Fibroblast of lung (primary cell): ENCODE data around the gene MAP3K4. TPM values are rescaled to one million over a fixed set of nuclear protein-coding genes. Genes with fewer than 3 reads are reported as not detected.
A peak's percentile ranks its signal among the peaks of the same experiment; 100 is the strongest.

Experiments
- DNase-seq, 2 donors: peaks; one replicate each; pipeline versions ENCODE4 v3.0.0 to v3.0.0-alpha.2; 2010; ENCODE audit warnings: low read depth in 2 of 2
- H2AFZ ChIP-seq: 2 replicates; pipeline ENCODE4 v1.5.1; 2012; ENCODE audit warnings: low read length, control low read depth, inconsistent platforms
- H3K27ac ChIP-seq: 2 replicates; pipeline ENCODE4 v1.5.1; 2011; ENCODE audit warnings: low read length, control low read depth; ENCODE audit not compliant: insufficient read depth
- H3K27me3 ChIP-seq: 2 replicates; pipeline ENCODE4 v1.5.1; 2011; ENCODE audit warnings: mild to moderate bottlenecking, low read length; ENCODE audit not compliant: control insufficient read depth, insufficient read depth
- H3K36me3 ChIP-seq: 2 replicates; pipeline ENCODE4 v1.5.1; 2011; ENCODE audit warnings: low read length; ENCODE audit not compliant: control insufficient read depth, insufficient read depth
- H3K4me1 ChIP-seq: 2 replicates; pipeline ENCODE4 v1.5.1; 2011; ENCODE audit warnings: low read length; ENCODE audit not compliant: control insufficient read depth, insufficient read depth; ENCODE audit errors: extremely low read depth
- H3K4me2 ChIP-seq: 2 replicates; pipeline ENCODE4 v1.5.1; 2011; ENCODE audit warnings: low read length, control low read depth; ENCODE audit not compliant: insufficient read depth; ENCODE audit errors: extremely low read depth
- H3K4me3 ChIP-seq, 4 experiments: fragments of 200-600 bp in 1 of 4; sonication (generic) in 1 of 4; replicated peaks in 1 of 4; 2 replicates each; pipeline ENCODE4 v1.5.1; 2011 to 2016; ENCODE audit warnings: low read length in 4 of 4, low read depth in 3 of 4, mild to moderate bottlenecking in 3 of 4, control low read depth in 2 of 4, inconsistent platforms in 1 of 4, mixed read lengths in 1 of 4; ENCODE audit not compliant: insufficient read depth in 1 of 4; ENCODE audit errors: control extremely low read depth in 1 of 4
- H3K79me2 ChIP-seq: 2 replicates; pipeline ENCODE4 v1.5.1; 2012; ENCODE audit warnings: mild to moderate bottlenecking, low read length, inconsistent platforms; ENCODE audit not compliant: control insufficient read depth, insufficient read depth
- H3K9ac ChIP-seq: 2 replicates; pipeline ENCODE4 v1.5.1; 2011; ENCODE audit warnings: mild to moderate bottlenecking, low read length, control low read depth; ENCODE audit not compliant: insufficient read depth
- H3K9me3 ChIP-seq: 2 replicates; pipeline ENCODE4 v1.5.1; 2012; ENCODE audit warnings: low read depth, low read length; ENCODE audit not compliant: control insufficient read depth, insufficient read depth
- H4K20me1 ChIP-seq: 2 replicates; pipeline ENCODE4 v1.5.1; 2011; ENCODE audit warnings: low read length; ENCODE audit not compliant: control insufficient read depth, insufficient read depth; ENCODE audit errors: extremely low read depth
- EZH2 ChIP-seq: IDR thresholded peaks from 2 replicates; pipeline ENCODE4 v1.5.1; 2012; ENCODE audit warnings: low read length, control low read depth, mild to moderate bottlenecking; ENCODE audit errors: missing control alignments
- polyA plus RNA-seq, 2 donors: library from polyadenylated mRNA; depleted of rRNA in 1 of 2; stranded (reverse) in 1 of 2; unstranded in 1 of 2; fragments of >200 nt; gene quantifications; 2 replicates each; pipeline ENCODE4 v1.2.1, GENCODE V29; 2011 to 2012; ENCODE audit warnings: missing spikeins in 1 of 2
- total RNA-seq: library from RNA; depleted of rRNA; stranded (reverse); fragments of >200 nt; gene quantifications from 2 replicates; pipeline ENCODE4 v1.2.1, GENCODE V29; 2014
- TF ChIP-seq, protein P1 (sequence below), 2 donors: IDR thresholded peaks in 1 of 2; conservative IDR thresholded peaks in 1 of 2; 1 replicate in 1 of 2; 2 replicates in 1 of 2; pipeline ENCODE4 v1.5.1; 2011 to 2012; ENCODE audit warnings: low read length in 2 of 2, control low read depth in 1 of 2, inconsistent platforms in 1 of 2, low read depth in 1 of 2, mild to moderate bottlenecking in 1 of 2

The MAP3K4 gene
- total and polyA plus RNA-seq, 2 donors (not counting 1 experiment from before 2014, with no cell fraction given) = 9.1 to 44.4 TPM

DNA sequence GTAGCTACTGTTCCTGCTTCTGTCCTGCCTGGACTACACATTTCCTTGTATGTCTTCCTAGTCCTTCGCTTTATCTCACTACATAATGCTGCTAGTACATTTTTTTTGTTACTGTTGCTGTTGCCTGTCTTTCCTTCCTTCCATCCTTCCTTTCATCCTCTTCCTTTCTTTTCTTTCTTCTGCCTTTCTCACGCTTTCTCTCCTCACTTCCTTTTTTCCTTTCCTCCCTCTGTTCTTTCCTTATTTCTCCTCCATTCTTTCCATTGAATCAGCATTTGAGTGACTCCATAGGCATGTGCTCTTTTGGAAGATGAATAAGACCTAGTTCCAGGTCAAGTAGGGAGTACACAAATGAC, 46.3 kb downstream of the MAP3K4 start:
- Histone ChIP-seq H3K27ac (peak overlapping the region; percentile 62), H3K79me2 (peaks cover 3% of the 10 kb centered on the region), H3K36me3 (no peaks in the 10 kb centered on the region), H3K4me2 (no peak overlapping the region), H3K9ac (no peak overlapping the region), H4K20me1 (no peaks in the 10 kb centered on the region), H3K9me3 (no peaks in the 10 kb centered on the region), H2AFZ (no peak overlapping the region), H3K4me1 (peaks cover 11% of the 10 kb centered on the region), H3K27me3 (no peaks in the 10 kb centered on the region), H3K4me3 (no peak overlapping the region)
- DNase-seq = no peak
- TF ChIP-seq EZH2 = no peak
- TF ChIP-seq, protein P1, sequence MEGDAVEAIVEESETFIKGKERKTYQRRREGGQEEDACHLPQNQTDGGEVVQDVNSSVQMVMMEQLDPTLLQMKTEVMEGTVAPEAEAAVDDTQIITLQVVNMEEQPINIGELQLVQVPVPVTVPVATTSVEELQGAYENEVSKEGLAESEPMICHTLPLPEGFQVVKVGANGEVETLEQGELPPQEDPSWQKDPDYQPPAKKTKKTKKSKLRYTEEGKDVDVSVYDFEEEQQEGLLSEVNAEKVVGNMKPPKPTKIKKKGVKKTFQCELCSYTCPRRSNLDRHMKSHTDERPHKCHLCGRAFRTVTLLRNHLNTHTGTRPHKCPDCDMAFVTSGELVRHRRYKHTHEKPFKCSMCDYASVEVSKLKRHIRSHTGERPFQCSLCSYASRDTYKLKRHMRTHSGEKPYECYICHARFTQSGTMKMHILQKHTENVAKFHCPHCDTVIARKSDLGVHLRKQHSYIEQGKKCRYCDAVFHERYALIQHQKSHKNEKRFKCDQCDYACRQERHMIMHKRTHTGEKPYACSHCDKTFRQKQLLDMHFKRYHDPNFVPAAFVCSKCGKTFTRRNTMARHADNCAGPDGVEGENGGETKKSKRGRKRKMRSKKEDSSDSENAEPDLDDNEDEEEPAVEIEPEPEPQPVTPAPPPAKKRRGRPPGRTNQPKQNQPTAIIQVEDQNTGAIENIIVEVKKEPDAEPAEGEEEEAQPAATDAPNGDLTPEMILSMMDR (conservative IDR thresholded peaks at IDR 0.05 in 1 of 2, IDR thresholded peaks at IDR 0.05 in 1 of 2; ENCODE audit: low read depth in 1 of 2, low read length in 2 of 2) = no peak

DNA sequence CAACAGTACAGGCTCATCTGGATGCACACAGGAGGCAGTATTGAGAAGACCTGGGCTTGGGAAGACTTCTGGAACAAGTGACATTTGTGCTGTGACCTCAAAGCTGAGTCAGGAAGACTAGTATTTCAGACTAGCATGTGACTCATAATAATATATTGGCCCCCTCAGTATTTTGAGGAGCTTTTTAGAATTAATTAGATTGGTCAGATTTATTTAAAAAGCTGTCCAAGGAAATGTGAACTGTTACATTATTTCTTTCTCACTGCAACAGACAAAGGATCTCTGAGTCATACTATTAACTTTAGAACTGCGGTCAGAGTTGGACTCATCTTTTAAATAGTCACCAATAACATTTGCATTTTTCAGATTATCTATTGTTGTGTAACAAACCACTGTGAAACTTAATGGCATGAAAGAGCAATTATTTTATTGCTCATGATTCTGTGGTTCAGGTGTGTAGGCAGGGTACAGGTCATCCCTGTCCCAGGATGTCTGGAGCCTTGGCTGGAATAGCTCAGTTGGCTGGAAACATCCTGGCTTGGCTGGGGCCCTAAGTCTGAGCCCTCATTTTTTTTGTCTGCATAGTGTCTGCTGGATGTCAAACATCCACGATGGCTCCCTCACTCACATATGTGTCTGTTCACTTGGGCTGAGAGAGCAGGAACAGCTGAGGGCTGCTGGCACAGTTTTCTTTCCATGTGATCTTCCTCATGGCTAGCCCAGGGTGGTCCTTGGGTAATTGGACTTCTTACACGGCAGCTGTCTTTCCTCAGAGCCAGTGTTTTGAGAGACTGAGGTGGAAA, 46.9 kb downstream of the MAP3K4 start:
- H3K4me2 ChIP-seq = peak overlapping the region; percentile 25
- peaks cover 11% of the 10 kb centered on the region for H3K4me1 ChIP-seq
- H3K4me3 ChIP-seq = no peak overlapping the region
- H3K9me3 ChIP-seq = no peaks in the 10 kb centered on the region
- H3K27me3 ChIP-seq = no peaks in the 10 kb centered on the region
- no peaks in the 10 kb centered on the region for H4K20me1 ChIP-seq
- TF ChIP-seq, protein P1 (conservative IDR thresholded peaks at IDR 0.05 in 1 of 2, IDR thresholded peaks at IDR 0.05 in 1 of 2; ENCODE audit: low read depth in 1 of 2, low read length in 2 of 2) = peak; percentile 28 to 37
- TF ChIP-seq EZH2 = no peak
- H3K79me2 ChIP-seq = peaks cover 3% of the 10 kb centered on the region
- no peak overlapping the region for H3K9ac ChIP-seq
- no peaks in the 10 kb centered on the region for H3K36me3 ChIP-seq
- H2AFZ ChIP-seq = no peak overlapping the region
- DNase-seq = peak; percentile 92 to 99
- peak overlapping the region; percentile 69 for H3K27ac ChIP-seq

DNA sequence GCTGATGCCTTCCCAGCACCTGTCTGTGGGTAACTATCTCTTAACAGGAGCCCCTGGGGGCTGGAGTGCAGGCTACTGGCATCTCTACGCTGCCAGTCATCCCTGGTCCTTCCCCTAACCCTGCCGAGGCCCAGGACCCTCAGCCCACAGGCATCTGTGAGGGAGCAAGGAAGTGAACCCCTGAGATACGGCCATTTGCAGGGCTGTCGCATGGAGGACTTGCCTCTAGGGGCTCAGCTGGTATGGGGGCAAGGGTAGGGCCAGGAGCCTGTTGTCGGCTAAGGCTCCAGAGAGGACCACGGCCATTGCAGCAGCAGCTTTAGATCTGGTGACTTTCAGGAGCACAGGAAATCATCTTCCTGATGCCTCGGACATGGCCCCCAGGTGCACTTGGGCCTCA, 49.7 kb downstream of the MAP3K4 start:
- H4K20me1 ChIP-seq = no peaks in the 10 kb centered on the region
- TF ChIP-seq EZH2 = no peak
- TF ChIP-seq, protein P1 (conservative IDR thresholded peaks at IDR 0.05 in 1 of 2, IDR thresholded peaks at IDR 0.05 in 1 of 2; ENCODE audit: low read depth in 1 of 2, low read length in 2 of 2) = no peak
- H2AFZ ChIP-seq = no peak overlapping the region
- peaks cover 3% of the 10 kb centered on the region for H3K79me2 ChIP-seq
- no peak overlapping the region for H3K4me2 ChIP-seq
- DNase-seq = no peak
- H3K4me1 ChIP-seq = peaks cover 11% of the 10 kb centered on the region
- H3K4me3 ChIP-seq = no peak overlapping the region
- no peak overlapping the region for H3K27ac ChIP-seq
- no peaks in the 10 kb centered on the region for H3K9me3 ChIP-seq
- H3K36me3 ChIP-seq = no peaks in the 10 kb centered on the region
- no peak overlapping the region for H3K9ac ChIP-seq
- H3K27me3 ChIP-seq = no peaks in the 10 kb centered on the region
